GM12878 (cell line): ENCODE data around the gene BCAR3. TPM values are rescaled to one million over a fixed set of nuclear protein-coding genes. Genes with fewer than 3 reads are reported as not detected.

ENCODE experiments used
- ATAC-seq: fragments of 200-7000 bp; cut with Tn5 transposase; 3 replicates; pipeline ENCODE4 v1.9.1; 2020; ENCODE audit warnings: mild to moderate bottlenecking, moderate library complexity
- BruUV-seq: library from RNA; stranded (reverse); fragments of 400-500 nt; replicated peaks from 2 replicates; lab custom pipeline; 2021; lab: Mats Ljungman, UMichigan
- CTCF ChIA-PET: fragments of 300-600 bp; sonication (Branson Sonifier 250); formaldehyde crosslinking; extraction: SDS; loops from one replicate; lab custom pipeline; 2021; ENCODE audit warnings: inconsistent platforms; lab: Yijun Ruan, JAX
- POLR2A ChIA-PET: fragments of 350-600 bp; formaldehyde crosslinking; extraction: SDS; loops from one replicate; lab custom pipeline; 2021; ENCODE audit warnings: inconsistent platforms; lab: Charles Lee
- RAD21 ChIA-PET: fragments of 300-600 bp; sonication (Branson Sonifier 250); formaldehyde crosslinking; loops from one replicate; lab custom pipeline; 2023; ENCODE audit warnings: antibody characterized with exemption; ENCODE audit not compliant: unreplicated experiment; lab: Charles Lee
- SMC1A ChIA-PET: fragments of 300-600 bp; sonication (Branson Sonifier 250); formaldehyde crosslinking; loops from one replicate; lab custom pipeline; 2023; ENCODE audit not compliant: unreplicated experiment, uncharacterized antibody; lab: Charles Lee
- DNase-seq: peaks from one replicate; pipeline ENCODE4 v3.0.0-alpha.2; 2011; ENCODE audit warnings: low read depth, low spot score
- FAIRE-seq: peaks from 3 replicates; lab custom pipeline; 2011; peaks lifted over from hg19 to GRCh38; lab: Jason Lieb, UNC
- H2AFZ ChIP-seq: 2 replicates; pipeline ENCODE4 v1.6.0; 2011; ENCODE audit warnings: low read depth, low read length, control low read depth; ENCODE audit not compliant: control insufficient read depth
- H3K27ac ChIP-seq: 2 replicates; pipeline ENCODE4 v1.5.1; 2011; ENCODE audit warnings: control low read depth; ENCODE audit not compliant: control insufficient read depth, insufficient read depth
- H3K27me3 ChIP-seq, 2 experiments: replicated peaks in 1 of 2; 2 replicates each; pipeline versions ENCODE4 v1.6.0 to v1.6.1; 2011; ENCODE audit warnings: low read length in 1 of 2; ENCODE audit not compliant: control insufficient read depth in 2 of 2, insufficient read depth in 2 of 2
- H3K36me3 ChIP-seq, 2 experiments: 2 replicates each; pipeline ENCODE4 v1.5.1; 2011; ENCODE audit warnings: low read length in 1 of 2; ENCODE audit not compliant: control insufficient read depth in 2 of 2, insufficient read depth in 2 of 2
- H3K4me1 ChIP-seq: 2 replicates; pipeline ENCODE4 v1.6.1; 2011; ENCODE audit warnings: mild to moderate bottlenecking, low read length, moderate library complexity, mixed read lengths; ENCODE audit not compliant: control insufficient read depth, insufficient read depth
- H3K4me2 ChIP-seq: 2 replicates; pipeline ENCODE4 v1.6.0; 2011; ENCODE audit warnings: control low read depth; ENCODE audit not compliant: control insufficient read depth, insufficient read depth
- H3K4me3 ChIP-seq: fragments of 200-600 bp; sonication (generic); 2 replicates; pipeline ENCODE4 v1.5.1; 2016
- H3K79me2 ChIP-seq: 2 replicates; pipeline ENCODE4 v1.6.0; 2011; ENCODE audit warnings: low read length; ENCODE audit not compliant: control insufficient read depth, insufficient read depth
- H3K9ac ChIP-seq: 2 replicates; pipeline ENCODE4 v1.8.0; 2011; ENCODE audit warnings: low read length, control low read depth, mixed read lengths; ENCODE audit not compliant: control insufficient read depth, insufficient read depth
- H3K9me3 ChIP-seq: replicated peaks from 3 replicates; pipeline ENCODE4 v1.5.1; 2011; ENCODE audit warnings: mild to moderate bottlenecking, low read length; ENCODE audit not compliant: control insufficient read depth, insufficient read depth
- H4K20me1 ChIP-seq: 2 replicates; pipeline ENCODE4 v1.6.0; 2011; ENCODE audit not compliant: control insufficient read depth, insufficient read depth
- CHD4 ChIP-seq: fragments of 200-600 bp; sonication (generic); IDR thresholded peaks from 2 replicates; pipeline ENCODE4 v1.6.1; 2016; ENCODE audit warnings: mild to moderate bottlenecking
- EP300 ChIP-seq, 2 experiments: fragments of 150-350 bp in 1 of 2; IDR thresholded peaks; 2 replicates each; pipeline ENCODE4 v1.6.1; 2011 to 2012; ENCODE audit warnings: low read depth in 2 of 2, low read length in 2 of 2, borderline replicate concordance in 1 of 2, improper control_type of control experiment in 1 of 2, inconsistent platforms in 1 of 2; ENCODE audit not compliant: control insufficient read depth in 1 of 2
- HCFC1 ChIP-seq: fragments of 150-350 bp; IDR thresholded peaks from 2 replicates; pipeline ENCODE4 v1.6.1; 2014; ENCODE audit warnings: low read length
- MEF2B ChIP-seq: fragments of 450-650 bp; IDR thresholded peaks from 2 replicates; pipeline ENCODE4 v1.6.1; 2018; ENCODE audit warnings: mild to moderate bottlenecking, moderate library complexity; ENCODE audit not compliant: partially characterized antibody, poor library complexity, severe bottlenecking
- NR2C2 ChIP-seq: IDR thresholded peaks from 2 replicates; pipeline ENCODE4 v1.6.1; 2011; ENCODE audit warnings: borderline replicate concordance, low read depth; ENCODE audit not compliant: control insufficient read depth, insufficient read length
- WGBS: methylation state at CpG from one replicate; pipeline ENCODE4 v1.1.6; 2016; ENCODE audit warnings: low lambda C conversion rate; ENCODE audit not compliant: insufficient replicate concordance, insufficient coverage; ENCODE audit errors: missing lambda C conversion rate; 5-methylcytosine and 5-hydroxymethylcytosine counted together
- in situ Hi-C: fragments of 300-500 bp; cut with MboI; formaldehyde crosslinking; loops from 9 replicates; pipeline ENCODE4 v1.14.3; 2018; ENCODE audit warnings: mixed read lengths
- intact Hi-C: fragments of 100-400 bp; cut with micrococcal nuclease; formaldehyde crosslinking; loops from one replicate; pipeline ENCODE4 v1.14.2; 2022; ENCODE audit not compliant: unreplicated experiment
- polyA plus RNA-seq, 11 experiments: library from polyadenylated mRNA; depleted of rRNA in 4 of 11; unstranded in 6 of 11; stranded (reverse) in 5 of 11; fragments of >200 nt; fragmentation: Nextera tagmentation in 4 of 11; fragmentation: Illumina TruSeq in 1 of 11; extraction: Ambion mirVana in 4 of 11; extraction: Trizol in 1 of 11; gene quantifications; 1 replicate in 1 of 11; 2 replicates in 10 of 11; pipeline versions ENCODE4 v1.2.1 to v1.2.3, GENCODE V29; 2011 to 2016; ENCODE audit warnings: inconsistent platforms in 2 of 11, missing spikeins in 2 of 11, low read depth in 1 of 11
- total RNA-seq, 4 experiments: library from RNA; depleted of rRNA in 3 of 4; stranded (reverse); fragments of >200 nt in 3 of 4; fragmentation: Illumina TruSeq in 1 of 4; extraction: Trizol in 1 of 4; gene quantifications; 2 replicates each; pipeline versions ENCODE4 v1.2.1 to v1.2.3, GENCODE V29; 2013 to 2021
- TF ChIP-seq, protein P1 (sequence below): fragments of 450-650 bp; IDR thresholded peaks from 2 replicates; pipeline ENCODE4 v1.6.1; 2017; ENCODE audit warnings: antibody characterized with exemption, mild to moderate bottlenecking, moderate library complexity
- TF ChIP-seq, protein P2 (sequence below): fragments of 450-650 bp; IDR thresholded peaks from 2 replicates; pipeline ENCODE4 v1.6.1; 2016; ENCODE audit warnings: mild to moderate bottlenecking
- TF ChIP-seq, protein P3 (sequence below): fragments of 450-650 bp; IDR thresholded peaks from 2 replicates; pipeline ENCODE4 v1.6.1; 2016; ENCODE audit warnings: mild to moderate bottlenecking

BCAR3 gene
- total and polyA plus RNA-seq, 10 of the 15 experiments (the other 5 are each of a cell fraction or from before 2014, with no cell fraction given), result 1.3 to 6.6 (median 1.8) TPM

DNA sequence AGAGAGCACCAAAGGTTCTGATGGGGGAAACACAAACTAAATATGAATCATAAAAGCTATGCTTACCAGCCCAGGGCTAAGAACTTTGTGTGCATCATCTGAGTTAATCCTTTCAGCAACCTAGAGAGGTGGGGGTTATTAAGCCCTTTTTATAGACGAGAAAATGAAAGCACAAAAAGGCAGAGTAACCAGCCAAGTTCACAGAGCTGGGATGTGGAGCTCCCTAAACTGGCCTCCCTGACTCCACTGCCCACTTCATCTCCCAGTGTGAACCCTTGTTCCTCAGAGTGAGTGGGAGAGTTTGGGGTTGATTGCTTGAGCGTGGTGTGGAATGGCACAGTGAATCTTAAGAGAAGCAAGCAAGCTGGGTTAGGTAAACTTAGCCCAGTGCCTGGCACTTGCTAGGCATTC lies 10.8 kb upstream of the BCAR3 start:
- TF ChIP-seq, protein P1, sequence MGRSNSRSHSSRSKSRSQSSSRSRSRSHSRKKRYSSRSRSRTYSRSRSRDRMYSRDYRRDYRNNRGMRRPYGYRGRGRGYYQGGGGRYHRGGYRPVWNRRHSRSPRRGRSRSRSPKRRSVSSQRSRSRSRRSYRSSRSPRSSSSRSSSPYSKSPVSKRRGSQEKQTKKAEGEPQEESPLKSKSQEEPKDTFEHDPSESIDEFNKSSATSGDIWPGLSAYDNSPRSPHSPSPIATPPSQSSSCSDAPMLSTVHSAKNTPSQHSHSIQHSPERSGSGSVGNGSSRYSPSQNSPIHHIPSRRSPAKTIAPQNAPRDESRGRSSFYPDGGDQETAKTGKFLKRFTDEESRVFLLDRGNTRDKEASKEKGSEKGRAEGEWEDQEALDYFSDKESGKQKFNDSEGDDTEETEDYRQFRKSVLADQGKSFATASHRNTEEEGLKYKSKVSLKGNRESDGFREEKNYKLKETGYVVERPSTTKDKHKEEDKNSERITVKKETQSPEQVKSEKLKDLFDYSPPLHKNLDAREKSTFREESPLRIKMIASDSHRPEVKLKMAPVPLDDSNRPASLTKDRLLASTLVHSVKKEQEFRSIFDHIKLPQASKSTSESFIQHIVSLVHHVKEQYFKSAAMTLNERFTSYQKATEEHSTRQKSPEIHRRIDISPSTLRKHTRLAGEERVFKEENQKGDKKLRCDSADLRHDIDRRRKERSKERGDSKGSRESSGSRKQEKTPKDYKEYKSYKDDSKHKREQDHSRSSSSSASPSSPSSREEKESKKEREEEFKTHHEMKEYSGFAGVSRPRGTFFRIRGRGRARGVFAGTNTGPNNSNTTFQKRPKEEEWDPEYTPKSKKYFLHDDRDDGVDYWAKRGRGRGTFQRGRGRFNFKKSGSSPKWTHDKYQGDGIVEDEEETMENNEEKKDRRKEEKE, result no peak
- TF ChIP-seq MEF2B, result no peak
- no peak for TF ChIP-seq NR2C2
- TF ChIP-seq EP300 (IDR thresholded peaks at IDR 0.05; ENCODE audit: borderline replicate concordance in 1 of 2, control insufficient read depth in 1 of 2, low read depth in 2 of 2, low read length in 2 of 2), result no peak
- TF ChIP-seq, protein P2, sequence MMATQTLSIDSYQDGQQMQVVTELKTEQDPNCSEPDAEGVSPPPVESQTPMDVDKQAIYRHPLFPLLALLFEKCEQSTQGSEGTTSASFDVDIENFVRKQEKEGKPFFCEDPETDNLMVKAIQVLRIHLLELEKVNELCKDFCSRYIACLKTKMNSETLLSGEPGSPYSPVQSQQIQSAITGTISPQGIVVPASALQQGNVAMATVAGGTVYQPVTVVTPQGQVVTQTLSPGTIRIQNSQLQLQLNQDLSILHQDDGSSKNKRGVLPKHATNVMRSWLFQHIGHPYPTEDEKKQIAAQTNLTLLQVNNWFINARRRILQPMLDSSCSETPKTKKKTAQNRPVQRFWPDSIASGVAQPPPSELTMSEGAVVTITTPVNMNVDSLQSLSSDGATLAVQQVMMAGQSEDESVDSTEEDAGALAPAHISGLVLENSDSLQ, result no peak
- TF ChIP-seq, protein P3, sequence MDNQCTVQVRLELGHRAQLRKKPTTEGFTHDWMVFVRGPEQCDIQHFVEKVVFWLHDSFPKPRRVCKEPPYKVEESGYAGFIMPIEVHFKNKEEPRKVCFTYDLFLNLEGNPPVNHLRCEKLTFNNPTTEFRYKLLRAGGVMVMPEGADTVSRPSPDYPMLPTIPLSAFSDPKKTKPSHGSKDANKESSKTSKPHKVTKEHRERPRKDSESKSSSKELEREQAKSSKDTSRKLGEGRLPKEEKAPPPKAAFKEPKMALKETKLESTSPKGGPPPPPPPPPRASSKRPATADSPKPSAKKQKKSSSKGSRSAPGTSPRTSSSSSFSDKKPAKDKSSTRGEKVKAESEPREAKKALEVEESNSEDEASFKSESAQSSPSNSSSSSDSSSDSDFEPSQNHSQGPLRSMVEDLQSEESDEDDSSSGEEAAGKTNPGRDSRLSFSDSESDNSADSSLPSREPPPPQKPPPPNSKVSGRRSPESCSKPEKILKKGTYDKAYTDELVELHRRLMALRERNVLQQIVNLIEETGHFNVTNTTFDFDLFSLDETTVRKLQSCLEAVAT, result no peak
- TF ChIP-seq HCFC1, result no peak
- no peak for TF ChIP-seq CHD4
- H3K4me1 ChIP-seq, result peaks cover 44% of the 10 kb centered on the region
- H3K9me3 ChIP-seq, result no peaks in the 10 kb centered on the region
- H3K36me3 ChIP-seq, result no peaks in the 10 kb centered on the region
- CTCF ChIA-PET, result interaction anchor here (1.1 to 2.9 kb wide), 8 partner anchors 10 to 154 kb away, joined by 3 to 16 read pairs (median 4); partner anchors contain the start of gene BCAR3
- H3K27me3 ChIP-seq, result no peaks in the 10 kb centered on the region
- no peak overlapping the region for H3K4me3 ChIP-seq
- H3K9ac ChIP-seq, result no peak overlapping the region
- POLR2A ChIA-PET, result interaction anchor here (1.2 to 5.4 kb wide), 3 partner anchors 11 to 18 kb away, joined by 4 to 38 read pairs (median 11); partner anchors contain the start of gene BCAR3
- no TSS peak for BruUV-seq
- FAIRE-seq, result no peak
- intact Hi-C loops, result loop anchor here (2.0 kb wide), 1 partner anchor 16 kb away; no protein-coding TSS in a partner anchor
- no peaks in the 10 kb centered on the region for H4K20me1 ChIP-seq
- peak overlapping the region; percentile 24; the same call in 1 of the 2 replicates for H2AFZ ChIP-seq
- in situ Hi-C loops, result no loop called here
- no peak for DNase-seq
- WGBS, result 23% methylated on average over 2 of the region's 2 CpGs
- H3K79me2 ChIP-seq, result no peaks in the 10 kb centered on the region
- H3K27ac ChIP-seq, result peak overlapping the region; percentile 30
- peak; percentile 2; the same call in 2 of the 3 replicates for ATAC-seq
- H3K4me2 ChIP-seq, result peak overlapping the region; percentile 68
- SMC1A ChIA-PET, result interaction anchor here (1.0 to 7.1 kb wide), 13 partner anchors 10 to 153 kb away, joined by 3 to 104 read pairs (median 5); partner anchors contain the start of gene BCAR3
- RAD21 ChIA-PET, result interaction anchor here (0.8 to 6.6 kb wide), 12 partner anchors 13 to 121 kb away, joined by 3 to 69 read pairs (median 4); no protein-coding TSS in a partner anchor
